NB4 (cell line): ENCODE data around the gene HOXD4.

ENCODE experiments used
- DNase-seq: peaks from one replicate; pipeline ENCODE4 v3.0.0; 2010; ENCODE audit warnings: low read depth
- H3K4me3 ChIP-seq: one replicate; pipeline ENCODE4 v1.5.1; 2011; ENCODE audit warnings: mild to moderate bottlenecking, low read depth, low read length, moderate library complexity
- CTCF ChIP-seq: IDR thresholded peaks from one replicate; pipeline ENCODE4 v1.5.1; 2012; ENCODE audit warnings: low read depth, low read length
- MYC ChIP-seq: IDR thresholded peaks from 2 replicates; pipeline ENCODE4 v1.6.1; 2011; ENCODE audit warnings: low read depth, low read length
- POLR2A ChIP-seq: IDR thresholded peaks from 2 replicates; pipeline ENCODE4 v1.6.1; 2011; ENCODE audit warnings: mild to moderate bottlenecking; ENCODE audit not compliant: insufficient read length; ENCODE audit errors: extremely low read depth
- TF ChIP-seq, protein P1 (sequence below): IDR thresholded peaks from 2 replicates; pipeline ENCODE4 v1.6.1; 2011; ENCODE audit warnings: low read depth, low read length

The HOXD4 gene

DNA sequence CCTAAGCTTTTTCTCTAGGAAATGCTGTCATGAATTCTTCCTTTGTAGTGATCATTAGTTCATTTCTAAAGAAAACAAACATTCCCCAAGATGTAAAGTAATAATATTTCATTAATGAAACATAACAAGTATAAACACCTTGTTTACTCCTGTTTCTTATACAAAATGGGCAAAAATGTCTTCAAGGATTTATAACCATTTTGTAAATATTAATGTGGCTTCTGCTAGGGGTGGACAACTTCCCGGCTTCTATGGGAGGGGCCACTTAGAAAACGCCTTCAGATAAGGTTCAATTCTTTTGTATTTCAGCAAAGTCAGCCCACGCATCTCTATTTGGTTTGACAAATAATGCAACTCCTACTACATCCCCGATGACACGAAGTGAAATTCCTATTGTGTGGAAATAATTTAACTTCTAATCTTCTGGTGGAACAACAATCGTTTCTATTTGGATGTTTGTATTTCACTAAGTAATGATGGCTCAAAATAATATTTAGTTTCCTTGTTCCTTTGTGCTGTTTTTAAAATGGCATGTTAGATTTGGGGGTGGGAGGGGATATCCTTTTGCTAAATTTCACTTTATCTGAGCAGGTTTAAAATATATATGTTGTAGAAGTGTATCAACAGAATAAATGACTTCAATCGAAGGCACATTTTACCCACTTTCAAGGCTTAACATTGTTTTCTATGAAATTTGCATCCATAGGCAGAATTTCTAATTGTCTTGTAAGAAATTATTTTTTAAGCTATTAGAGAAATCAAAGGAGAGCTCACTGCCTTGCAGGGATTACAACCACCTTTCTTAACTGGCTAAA is 22.4 kb downstream of the HOXD4 start:
- peak overlapping the region; percentile 41 for H3K4me3 ChIP-seq

GRCh38 chr2:176174382-176174823 is 23.1 kb downstream of the HOXD4 start:
- H3K4me3 ChIP-seq, result peak overlapping the region; percentile 41
- TF ChIP-seq MYC, result no peak
- TF ChIP-seq CTCF, result no peak
- TF ChIP-seq, protein P1, sequence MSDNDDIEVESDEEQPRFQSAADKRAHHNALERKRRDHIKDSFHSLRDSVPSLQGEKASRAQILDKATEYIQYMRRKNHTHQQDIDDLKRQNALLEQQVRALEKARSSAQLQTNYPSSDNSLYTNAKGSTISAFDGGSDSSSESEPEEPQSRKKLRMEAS, result no peak
- no peak for TF ChIP-seq POLR2A
- DNase-seq, result peak; percentile 65

More for the DNA sequence above, 22.4 kb downstream of the HOXD4 start:
- DNase-seq, result no peak
- TF ChIP-seq POLR2A (no peak), CTCF (no peak), MYC (no peak)
- TF ChIP-seq, protein P1, result no peak

- DNase-seq, result peak; percentile 91
- peak overlapping the region; percentile 41 for H3K4me3 ChIP-seq
- TF ChIP-seq, protein P1, result no peak
- no peak for TF ChIP-seq CTCF
These were observed 23.7 kb downstream of the HOXD4 start for GRCh38 chr2:176174824-176175708.

DNA sequence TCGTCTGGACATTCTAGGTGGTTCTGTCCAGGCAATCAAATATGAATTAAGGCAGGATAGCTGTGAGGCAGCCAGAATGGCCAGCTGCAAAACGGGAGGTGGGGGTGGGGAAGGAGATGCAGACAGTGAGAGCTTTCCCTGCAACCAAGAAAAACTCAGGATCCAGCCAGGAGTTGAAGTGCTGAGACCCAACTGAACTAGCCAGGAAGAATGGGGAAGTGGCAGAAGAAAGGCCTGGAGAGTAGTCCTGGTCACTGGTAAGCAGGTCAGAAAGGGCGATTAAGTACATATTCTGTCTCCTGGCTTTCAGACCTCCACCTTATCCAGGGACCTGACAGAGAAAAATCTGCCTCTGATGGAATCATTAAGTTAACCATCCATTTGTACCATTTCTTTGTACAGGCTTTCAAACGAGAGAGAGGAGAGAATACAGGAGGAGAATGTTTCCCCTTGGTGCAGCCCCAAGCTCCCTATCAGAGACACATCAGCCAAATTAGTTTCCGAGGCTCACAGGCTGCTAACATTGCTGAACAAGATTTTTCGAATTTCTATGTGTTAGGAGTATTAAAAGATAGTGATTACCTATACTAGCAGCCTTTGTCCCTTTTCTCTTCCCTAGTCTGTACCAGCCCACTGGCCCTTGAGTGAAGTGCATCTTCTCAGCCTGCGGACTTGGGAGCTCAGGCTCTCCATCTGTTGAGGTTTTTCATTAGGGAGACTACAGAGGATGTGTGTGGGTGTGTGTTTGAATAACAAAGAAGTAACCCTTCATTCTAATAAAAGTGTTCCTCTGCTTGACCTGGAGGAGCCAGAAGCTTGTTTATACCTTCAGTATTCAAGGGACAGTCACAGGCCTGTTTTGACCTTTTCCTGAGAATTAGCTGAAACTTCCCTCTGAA is 24.6 kb downstream of the HOXD4 start:
- peak; percentile 26 for DNase-seq
- no peak overlapping the region for H3K4me3 ChIP-seq
- TF ChIP-seq, protein P1, result no peak
- no peak for TF ChIP-seq CTCF
- no peak for TF ChIP-seq POLR2A
- TF ChIP-seq MYC, result no peak

GRCh38 chr2:176177580-176178037 is 26.3 kb downstream of the HOXD4 start:
- no peak for DNase-seq
- TF ChIP-seq, protein P1, result no peak
- TF ChIP-seq CTCF (no peak), POLR2A (no peak)
- no peak overlapping the region for H3K4me3 ChIP-seq
